Epidermal melanocyte (primary cell): ENCODE results near the gene LIME1.
"Not testable (repeated sequence)": the region's sequence is repeated elsewhere in the genome, so short reads cannot be mapped to it uniquely, and the experiment has no call there.

Experiments used
- DNase-seq: peaks from one replicate; pipeline ENCODE4 v3.0.0; 2011; ENCODE audit warnings: low spot score; ENCODE audit not compliant: insufficient read length

Gene LIME1

GRCh38 chr20:63707558-63708300 is 28.7 kb upstream of the LIME1 start, which contains the start of the genes ARFRP1 and ZGPAT:
Gene ARFRP1, minus strand, starts transcription at chr20:63707976. Its CDS starts 885 bp downstream, at chr20:63707091.
Gene ZGPAT, plus strand, starts transcription at chr20:63708039. Its CDS starts 542 bp downstream, at chr20:63708581.
- DNase-seq = peak; percentile 80

DNA sequence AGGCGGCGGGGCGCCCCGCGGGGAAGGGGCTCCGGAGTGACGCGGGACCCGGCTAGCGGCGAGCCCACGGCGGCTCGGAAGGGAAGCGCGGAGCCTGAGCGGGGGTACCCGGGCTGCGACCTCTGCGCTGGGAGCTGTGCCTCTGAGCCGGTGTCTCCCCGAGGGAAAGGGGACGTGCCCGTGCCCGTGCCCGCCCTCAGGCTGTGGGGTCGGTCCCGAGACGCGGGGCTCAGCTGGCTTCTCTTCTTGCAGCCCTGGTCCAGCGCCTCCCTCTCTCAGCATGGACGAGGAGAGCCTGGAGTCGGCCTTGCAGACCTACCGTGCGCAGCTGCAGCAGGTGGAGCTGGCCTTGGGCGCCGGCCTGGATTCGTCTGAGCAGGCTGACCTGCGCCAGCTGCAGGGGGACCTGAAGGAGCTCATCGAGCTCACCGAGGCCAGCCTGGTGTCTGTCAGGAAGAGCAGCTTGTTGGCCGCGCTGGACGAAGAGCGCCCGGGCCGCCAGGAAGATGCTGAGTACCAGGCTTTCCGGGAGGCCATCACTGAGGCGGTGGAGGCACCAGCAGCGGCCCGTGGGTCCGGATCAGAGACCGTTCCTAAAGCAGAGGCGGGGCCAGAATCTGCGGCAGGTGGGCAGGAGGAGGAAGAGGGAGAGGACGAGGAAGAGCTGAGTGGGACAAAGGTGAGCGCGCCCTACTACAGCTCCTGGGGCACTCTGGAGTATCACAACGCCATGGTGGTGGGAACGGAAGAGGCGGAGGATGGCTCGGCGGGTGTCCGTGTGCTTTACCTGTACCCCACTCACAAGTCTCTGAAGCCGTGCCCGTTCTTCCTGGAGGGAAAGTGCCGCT is 27.9 kb upstream of the LIME1 start:
- DNase-seq = no peak

- DNase-seq = no peak
Measured at GRCh38 chr20:63709149-63709527, 27.3 kb upstream of the LIME1 start.

- no peak for DNase-seq
Measured at GRCh38 chr20:63711085-63711645, 25.3 kb upstream of the LIME1 start.

GRCh38 chr20:63712191-63712590 is 24.3 kb upstream of the LIME1 start:
- DNase-seq = no peak

DNA sequence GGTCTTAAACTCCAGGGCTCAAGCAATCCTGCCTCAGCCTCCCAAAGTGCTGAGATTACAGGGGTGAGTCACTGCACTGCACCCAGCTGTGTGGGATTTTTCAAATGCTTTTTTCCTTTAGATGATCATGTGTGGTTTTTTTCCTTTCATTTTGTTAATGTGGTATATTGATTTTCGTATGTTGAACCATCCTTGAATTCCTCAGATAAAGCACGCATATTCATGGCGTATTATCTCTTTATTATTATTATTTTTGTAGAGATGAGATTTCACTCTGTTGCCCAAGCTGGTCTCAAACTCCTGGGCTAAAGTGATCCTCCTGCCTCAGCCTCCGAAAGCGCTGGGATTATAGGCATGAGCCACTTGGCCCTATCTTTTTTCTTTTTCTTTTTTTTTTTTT is 21.6 kb upstream of the LIME1 start:
- no peak for DNase-seq

DNA sequence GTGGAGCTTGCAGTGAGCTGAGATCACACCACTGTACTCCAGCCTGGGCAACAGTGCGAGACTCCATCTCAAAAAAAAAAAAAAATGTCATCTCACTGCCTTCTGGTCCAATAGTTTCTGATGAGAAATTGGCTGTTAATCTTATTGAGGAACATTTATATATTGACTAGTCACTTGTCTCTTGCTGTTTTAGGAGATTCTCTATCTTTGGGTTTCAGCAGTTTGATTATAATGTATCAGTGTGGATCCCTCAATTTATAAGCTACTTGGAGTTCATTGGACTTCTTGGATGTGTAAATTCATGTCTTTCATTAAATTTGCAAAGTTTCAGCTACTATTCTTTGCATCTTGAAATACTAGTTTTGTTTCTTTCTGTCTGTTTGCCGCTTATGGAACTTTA is 17.5 kb upstream of the LIME1 start:
- DNase-seq = no peak

DNA sequence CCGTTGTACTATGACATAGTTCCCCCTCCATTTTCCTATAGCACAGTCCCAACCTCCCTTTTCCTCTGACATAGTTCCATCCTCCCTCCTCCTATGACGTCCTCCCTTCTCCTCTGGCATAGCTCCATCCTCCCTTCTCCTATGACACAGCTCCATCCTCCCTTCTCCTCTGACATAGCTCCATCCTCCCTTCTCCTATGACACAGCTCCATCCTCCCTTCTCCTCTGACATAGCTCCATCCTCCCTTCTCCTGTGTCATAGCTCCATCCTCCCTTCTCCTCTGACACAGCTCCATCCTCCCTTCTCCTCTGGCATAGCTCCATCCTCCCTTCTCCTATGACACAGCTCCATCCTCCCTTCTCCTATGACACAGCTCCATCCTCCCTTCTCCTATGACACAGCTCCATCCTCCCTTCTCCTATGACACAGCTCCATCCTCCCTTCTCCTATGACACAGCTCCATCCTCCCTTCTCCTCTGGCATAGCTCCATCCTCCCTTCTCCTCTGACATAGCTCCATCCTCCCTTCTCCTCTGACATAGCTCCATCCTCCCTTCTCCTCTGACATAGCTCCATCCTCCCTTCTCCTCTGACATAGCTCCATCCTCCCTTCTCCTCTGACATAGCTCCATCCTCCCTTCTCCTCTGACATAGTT is 13.4 kb upstream of the LIME1 start:
- not testable (repeated sequence) for DNase-seq

- DNase-seq = not testable (repeated sequence)
Measured at GRCh38 chr20:63730189-63730733, 6.2 kb upstream of the LIME1 start.

GRCh38 chr20:63731410-63731809 is 5.1 kb upstream of the LIME1 start:
- DNase-seq = no peak

DNA sequence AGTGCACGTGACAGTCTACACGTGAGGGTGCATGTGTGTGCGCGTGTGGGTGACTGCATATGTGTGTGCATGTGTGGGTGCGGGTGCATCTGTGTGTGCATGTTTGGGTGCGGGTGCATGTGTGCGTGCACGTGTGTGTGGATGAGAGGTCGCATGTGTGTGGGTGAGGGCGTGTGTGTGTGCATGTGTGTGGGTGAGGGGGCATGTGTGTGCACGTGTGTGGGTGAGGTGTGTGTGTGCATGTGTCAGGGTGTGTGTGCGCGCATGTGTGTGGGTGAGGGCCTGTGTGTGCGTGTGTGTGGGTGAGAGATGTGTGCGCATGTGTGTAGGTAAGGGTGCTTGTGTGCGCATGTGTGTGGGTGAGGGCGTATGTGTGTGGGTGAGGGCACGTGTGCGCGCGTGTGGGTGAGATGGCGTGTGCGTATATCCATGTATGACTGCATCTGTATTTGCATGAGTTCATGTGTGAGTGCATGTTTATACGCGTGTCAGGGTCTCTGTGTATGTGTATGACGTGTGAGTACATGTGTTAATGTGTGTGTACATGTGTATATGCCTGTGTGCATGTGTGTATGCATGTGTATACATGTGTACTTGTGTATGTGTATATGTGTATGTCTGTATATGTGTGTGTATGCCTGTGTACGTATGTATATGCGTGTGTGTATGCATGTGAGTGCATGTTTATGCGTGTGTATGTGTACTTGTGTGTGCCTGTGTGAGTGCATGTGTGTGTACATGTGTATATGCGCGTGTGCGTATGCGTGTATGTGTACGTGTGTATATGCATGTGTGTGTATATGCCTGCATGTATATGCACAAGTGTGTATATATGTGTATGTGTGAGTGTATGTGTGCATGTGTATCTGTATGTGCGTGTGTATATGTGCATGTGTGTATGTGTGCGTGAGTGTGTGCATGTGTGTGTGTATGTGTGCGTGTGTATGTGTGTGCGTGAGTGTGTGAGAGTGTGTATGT is 4.1 kb upstream of the LIME1 start:
- no peak for DNase-seq

DNA sequence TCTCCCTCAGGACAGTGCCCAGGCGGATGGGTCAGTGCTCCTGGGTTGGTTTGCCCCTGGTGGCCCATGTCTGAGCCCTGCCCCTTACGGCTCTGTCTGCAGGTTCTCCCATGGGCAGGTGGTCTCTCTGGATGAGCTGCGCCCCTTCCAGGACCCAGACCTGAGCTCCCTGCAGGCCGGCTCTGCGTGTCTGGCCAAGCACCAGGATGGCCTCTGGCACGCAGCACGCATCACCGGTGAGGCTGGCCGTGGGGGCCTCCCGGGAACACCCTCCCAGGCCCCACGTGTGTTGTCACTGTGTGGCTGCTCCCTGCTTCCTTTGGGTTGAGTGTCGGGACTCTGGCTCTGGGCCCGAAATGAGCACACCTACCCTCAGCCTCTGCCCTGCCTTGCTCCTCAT is 3.3 kb upstream of the LIME1 start:
- no peak for DNase-seq

DNA sequence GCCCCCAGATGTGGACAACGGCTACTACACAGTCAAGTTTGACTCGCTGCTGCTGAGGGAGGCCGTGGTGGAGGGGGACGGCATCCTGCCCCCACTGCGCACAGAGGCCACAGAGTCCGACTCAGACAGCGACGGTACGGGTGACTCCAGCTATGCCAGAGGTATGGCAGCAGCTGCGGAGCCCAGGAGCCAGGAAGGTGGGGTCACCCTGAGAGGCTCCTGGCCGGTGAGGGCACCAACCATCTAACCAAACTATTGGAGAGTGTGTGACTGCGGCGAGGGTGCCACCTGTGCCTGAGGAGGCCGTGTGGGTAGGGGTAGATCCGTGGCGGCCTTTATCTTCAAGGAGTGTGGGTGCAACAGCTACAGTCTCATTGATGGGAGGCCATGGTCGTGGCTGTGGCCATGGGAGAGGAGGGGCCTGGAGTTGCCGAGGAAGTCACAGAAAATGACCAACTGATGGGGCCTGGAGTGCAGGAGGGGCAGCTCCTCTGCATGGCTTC is 2.8 kb upstream of the LIME1 start:
- no peak for DNase-seq

DNA sequence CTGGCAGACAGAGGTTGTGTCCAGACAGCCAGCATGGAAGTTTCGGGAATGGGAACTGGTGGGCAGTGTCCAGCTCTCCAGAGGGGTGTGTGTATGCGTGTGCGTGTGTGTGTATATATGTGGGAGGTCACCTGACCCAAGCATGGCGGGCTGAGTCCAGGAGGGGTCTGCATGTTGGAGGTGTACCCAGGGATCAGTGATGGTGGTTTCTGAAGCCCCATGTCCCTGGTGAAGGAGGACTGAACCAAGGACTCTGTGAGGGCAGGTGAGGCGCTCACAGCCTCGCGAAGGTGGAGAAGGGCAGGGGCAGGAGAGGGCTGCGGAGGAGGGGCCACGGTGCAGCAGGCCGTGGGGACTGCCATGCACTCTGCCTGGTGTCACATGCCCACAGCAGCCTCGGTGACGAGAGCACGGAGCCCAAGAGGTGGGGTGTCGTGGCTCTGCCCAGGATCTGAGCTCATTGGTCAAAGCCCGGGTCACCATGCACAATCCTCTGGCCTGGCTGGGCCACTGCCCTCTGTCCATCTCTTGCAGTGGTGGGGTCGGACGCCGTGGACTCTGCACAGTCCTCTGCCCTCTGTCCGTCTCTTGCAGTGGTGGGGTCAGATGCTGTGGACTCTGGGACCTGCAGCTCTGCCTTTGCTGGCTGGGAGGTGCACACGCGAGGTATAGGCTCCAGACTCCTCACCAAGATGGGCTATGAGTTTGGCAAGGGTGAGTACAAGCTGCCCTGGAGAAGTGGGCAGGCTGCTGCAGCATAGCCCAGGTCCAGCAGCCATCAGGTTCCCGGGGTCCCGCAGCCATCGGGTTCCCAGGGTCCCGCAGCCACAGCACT is 2.1 kb upstream of the LIME1 start:
- no peak for DNase-seq

DNA sequence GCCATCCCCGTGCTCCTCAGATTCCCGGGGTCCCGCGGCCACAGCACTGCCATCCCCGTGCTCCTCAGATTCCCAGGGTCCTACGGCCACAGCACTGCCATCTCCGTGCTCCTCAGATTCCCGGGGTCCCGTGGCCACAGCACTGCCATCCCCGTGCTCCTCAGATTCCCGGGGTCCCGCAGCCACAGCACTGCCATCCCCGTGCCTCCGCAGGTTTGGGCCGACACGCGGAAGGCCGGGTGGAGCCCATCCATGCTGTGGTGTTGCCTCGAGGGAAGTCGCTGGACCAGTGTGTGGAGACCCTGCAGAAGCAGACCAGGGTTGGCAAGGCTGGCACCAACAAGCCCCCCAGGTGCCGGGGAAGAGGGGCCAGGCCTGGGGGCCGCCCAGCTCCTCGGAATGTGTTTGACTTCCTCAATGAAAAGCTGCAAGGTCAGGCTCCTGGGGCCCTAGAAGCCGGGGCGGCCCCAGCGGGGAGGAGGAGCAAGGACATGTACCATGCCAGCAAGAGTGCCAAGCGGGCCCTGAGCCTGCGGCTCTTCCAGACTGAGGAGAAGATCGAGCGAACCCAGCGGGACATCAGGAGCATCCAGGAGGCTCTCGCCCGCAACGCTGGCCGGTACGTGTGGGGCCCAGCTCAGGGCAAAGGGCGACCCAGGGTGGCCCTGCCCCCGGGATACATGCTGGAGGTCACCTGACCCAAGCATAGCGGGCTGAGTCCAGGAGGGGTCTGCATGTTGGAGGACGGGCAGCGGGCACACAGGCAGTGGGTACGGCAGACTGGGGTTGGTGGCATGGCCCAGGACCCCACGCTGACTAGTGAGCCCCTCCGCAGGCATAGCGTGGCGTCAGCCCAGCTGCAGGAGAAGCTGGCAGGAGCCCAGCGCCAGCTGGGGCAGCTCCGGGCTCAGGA is 1.3 kb upstream of the LIME1 start:
- DNase-seq = no peak

- DNase-seq = no peak
Measured at GRCh38 chr20:63736893-63737694, 630 bp downstream of the LIME1 start.

GRCh38 chr20:63737695-63737944 is 1.2 kb downstream of the LIME1 start:
- no peak for DNase-seq
